Effector CD4-positive, alpha-beta T cell (primary cell): ENCODE data around the gene GP1BB.

Source experiments
- DNase-seq: peaks from one replicate; pipeline ENCODE4 v3.0.0-alpha.2; 2020

Gene GP1BB

DNA sequence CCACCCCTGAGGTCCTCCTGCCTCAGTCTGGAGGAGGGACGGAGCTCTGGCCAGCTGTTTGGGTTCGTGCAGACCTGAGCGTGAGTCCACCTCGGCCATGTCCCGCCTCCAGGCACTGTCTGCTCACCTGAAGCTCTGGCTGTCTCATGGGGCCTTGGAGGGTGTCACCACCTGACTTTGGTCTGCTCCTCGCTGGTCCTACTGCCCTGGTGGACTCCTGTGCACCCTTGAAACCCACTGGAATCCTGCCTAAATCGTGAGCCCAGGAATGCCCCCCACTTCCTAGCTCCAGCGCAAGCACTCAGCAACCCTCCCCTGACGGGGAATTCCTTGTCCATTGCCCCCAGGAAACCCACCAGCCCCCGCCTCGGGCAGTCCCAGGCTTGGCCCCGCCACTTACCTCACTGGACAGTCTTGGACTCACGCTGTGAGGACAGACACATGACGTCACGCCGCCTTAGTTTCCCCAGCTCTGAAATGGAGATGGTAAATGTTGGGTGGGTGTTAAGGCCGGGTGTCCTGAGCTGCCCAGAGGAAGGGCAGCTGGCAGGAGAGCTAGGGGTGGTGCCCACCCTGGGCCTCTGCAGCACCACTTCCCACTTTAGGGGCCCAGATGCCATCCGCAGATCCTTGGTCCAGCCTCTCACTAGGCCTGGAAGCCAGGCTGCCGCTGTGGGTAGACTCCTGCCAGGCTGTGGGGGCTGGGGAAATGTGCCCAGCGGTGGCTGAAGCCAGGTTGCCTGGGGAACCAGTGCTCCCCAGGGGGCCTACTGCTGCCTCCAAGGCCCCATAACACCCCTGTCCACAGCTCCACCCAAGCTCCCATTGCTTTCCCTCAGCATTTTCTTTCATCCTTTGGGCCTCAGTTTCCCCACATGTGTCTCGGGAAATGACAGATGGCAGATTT lies 19.1 kb downstream of the GP1BB start:
- DNase-seq, result no peak

GRCh38 chr22:19743081-19743480 lies 19.7 kb downstream of the GP1BB start:
- DNase-seq, result no peak

DNA sequence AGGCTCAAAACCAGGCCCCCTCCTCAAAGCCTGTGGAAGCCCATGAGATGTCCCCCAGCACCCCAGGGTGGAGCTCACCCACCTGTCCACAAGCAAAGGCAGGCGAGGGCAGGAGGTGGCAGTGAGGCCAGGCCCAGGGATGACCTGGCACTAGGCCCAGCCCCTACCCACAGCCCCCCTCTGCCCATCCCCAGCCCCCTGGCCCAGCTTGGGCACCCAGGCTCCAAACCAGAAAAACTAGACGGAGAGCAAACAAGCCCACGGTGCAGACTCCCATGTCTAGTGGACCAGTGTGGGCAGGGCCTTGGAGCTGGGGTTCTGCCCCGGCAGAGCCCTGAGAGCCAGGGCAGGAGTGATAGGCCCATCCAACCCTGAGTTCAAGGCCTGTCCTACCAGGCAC lies 20.3 kb downstream of the GP1BB start:
- no peak for DNase-seq

DNA sequence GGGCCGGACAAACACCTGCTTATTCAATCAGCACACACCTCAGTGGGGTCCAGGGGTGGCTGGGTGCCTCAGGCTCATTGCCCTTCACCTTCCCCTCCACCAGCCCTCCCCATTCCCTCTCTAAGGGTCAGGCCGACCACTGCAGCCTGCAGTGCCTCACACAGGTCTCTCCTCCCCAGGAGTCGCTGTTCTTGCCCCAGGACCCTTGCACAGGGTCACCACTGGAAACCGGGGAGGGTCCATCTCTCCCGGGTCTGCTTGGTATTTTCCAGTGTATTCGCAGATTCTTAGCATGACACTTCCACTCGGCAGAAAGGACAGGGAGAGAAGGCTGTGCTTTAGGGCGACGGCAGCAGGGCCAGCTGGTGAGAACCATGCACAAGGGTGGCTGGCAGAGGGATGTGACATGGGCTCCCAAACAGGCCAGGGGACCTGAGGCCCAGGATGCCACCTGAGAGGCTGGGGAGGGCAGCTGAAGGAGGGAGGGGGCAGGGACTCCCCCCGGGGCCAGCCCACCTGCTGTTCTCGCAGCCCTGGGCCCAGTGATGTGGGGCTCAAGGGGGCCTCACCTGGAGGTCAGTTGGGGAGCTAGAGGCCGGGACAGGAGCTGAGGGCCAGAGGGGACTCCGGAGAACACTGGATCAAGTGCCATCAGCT lies 21.1 kb downstream of the GP1BB start:
- no peak for DNase-seq

GRCh38 chr22:19745155-19746101 lies 22.1 kb downstream of the GP1BB start:
- DNase-seq, result no peak

- no peak for DNase-seq
These were observed 23.4 kb downstream of the GP1BB start for GRCh38 chr22:19746726-19747125.

- DNase-seq, result no peak
These were observed 24.2 kb downstream of the GP1BB start for GRCh38 chr22:19747551-19747950.

GRCh38 chr22:19748139-19748538 lies 24.8 kb downstream of the GP1BB start:
- no peak for DNase-seq

DNA sequence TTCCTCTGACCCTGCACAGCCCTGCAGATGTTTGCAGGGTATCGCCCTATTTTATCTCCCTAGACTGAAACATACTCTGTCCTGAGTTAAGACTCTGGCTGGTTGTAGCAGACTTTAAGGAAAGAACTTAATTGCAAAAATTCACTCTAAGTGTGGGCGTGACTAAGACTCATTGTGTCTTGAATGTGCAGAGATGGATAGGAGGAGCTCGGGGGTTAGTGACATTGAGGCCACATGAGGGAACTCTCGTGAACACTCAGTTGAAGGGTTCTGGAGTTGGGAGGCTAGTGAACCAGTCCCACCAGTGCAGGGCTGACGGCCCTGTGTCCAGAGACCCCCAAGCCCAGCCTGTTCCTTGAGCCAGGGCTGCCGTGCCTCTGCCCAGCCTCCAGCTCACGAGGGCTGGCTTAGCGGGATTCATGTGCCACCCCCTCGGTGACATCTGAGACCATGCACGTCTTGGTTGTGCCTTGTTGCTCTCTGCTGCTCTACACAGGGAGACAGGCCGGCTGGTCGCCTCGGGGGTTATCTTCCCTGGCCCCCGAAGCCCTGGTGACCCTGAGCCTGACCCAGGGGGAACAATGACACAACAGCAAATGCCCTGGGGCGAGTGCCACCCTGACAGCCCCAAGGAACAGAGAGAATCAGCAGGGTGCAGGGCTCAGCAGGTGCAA lies 25.8 kb downstream of the GP1BB start:
- DNase-seq, result no peak

DNA sequence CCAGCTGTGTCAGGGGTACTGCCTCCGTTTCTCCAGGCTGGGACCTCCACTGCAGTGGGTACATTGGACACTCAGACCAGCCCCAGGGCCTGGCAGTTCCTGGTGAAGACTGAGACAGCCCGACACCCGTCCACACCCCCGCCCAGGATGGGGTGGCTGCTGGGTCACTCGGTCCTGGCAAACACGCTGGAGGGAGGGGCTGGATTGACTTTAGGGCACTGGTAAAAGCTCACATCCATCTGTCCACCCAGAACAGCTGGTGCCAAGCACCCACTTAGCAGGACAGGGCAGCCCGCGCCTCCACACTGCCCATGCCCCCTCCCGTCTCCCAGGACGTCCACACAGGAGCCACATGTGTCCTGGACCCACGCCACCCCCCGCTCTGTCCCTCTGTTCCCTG lies 26.5 kb downstream of the GP1BB start:
- no peak for DNase-seq

- no peak for DNase-seq
These were observed 27.5 kb downstream of the GP1BB start for GRCh38 chr22:19750507-19751490.

DNA sequence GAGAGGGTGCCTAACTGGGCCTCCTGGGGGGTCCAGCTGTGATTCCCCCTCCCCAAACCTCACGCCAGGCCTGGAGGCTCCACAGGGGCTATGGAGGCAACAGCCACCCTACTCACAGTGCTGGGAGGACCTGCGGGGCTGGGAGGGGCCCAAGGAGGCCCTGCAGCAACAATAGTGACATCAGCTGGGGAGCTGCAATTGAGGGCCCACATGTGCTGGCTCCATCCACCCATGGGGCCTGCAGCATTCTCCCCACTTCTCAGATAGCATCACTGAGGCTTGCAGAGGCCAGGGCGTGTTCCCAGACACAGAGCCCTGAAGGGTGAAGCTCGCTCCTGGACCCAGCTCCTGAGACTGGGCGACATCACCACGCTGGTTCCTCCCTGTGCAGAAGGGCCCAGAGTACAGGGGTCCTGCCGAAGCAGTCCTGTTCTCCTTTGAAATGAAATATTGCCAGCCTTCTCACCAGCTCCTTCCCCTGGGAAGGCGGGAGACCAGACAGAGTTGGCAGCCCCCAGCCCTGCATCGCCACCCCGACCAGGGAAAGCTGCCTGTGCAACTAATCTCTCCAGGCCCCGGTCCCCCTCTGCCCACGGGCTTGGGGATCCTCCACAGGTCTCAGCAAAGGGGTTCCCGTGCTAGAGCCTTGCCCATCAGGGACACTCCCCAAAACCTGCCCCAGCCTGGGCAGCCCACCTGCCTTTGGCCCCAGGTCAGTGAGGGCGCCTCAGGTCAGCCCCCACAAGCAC lies 28.3 kb downstream of the GP1BB start:
- no peak for DNase-seq

GRCh38 chr22:19753090-19753842 lies 29.9 kb downstream of the GP1BB start:
- DNase-seq, result no peak

- DNase-seq, result no peak
These were observed 30.8 kb downstream of the GP1BB start for GRCh38 chr22:19753996-19754700.

GRCh38 chr22:19754701-19755144 lies 31.4 kb downstream of the GP1BB start:
- no peak for DNase-seq

- no peak for DNase-seq
These were observed 31.9 kb downstream of the GP1BB start for GRCh38 chr22:19755145-19755710.

- no peak for DNase-seq
These were observed 32.5 kb downstream of the GP1BB start for GRCh38 chr22:19755722-19756287.
